ENCODE measurements around the gene IL1RL2.

The IL1RL2 gene

GRCh38 chr2:102186791-102187495, at the start of gene IL1RL2:
TSS of gene IL1RL2 (plus strand) at chr2:102187023. CDS start at chr2:102187868, 845 bp downstream.
- DNase-seq (ENCODE audit: low read depth in 2 of 2), result no peak

DNA sequence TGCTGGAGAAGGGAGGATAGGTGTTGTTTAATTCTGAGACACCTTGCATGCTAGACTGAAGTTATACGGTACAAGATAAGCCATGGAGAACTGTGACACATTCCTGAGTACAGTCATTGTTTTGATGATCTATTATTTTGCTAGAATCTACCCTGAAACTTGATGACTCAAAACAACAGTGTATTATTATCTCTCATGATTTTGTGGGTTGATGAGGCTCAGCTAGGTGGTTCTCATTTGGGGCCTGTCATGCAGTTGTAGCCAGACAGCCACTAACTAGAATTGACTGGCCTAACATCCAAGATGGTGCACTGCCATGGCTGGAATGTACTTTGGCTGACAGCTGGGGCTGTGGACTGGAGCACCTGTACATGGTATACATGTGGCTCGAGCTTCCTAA, 49.7 kb upstream of the IL1RL2 start:
- DNase-seq (ENCODE audit: low read depth in 2 of 2), result no peak

DNA sequence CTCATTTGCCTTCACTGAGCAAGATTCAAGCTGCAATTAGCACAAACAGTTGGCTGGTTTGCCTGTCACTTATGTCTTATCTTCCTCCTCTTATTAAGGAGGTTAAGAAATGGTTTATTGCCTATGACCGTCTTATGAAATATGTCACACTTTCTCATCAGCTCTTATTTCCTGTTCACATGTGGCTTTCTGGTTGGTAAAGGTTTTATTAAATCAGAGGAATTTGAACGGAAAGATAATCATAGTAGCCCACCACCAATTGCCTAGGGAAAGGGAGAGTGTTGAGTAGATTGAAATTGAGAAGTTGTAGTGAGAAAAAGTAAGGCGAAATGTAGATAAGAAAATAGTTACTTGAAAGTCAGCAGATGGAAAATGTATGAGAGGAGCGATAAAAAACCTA, 48.5 kb upstream of the IL1RL2 start:
- DNase-seq (ENCODE audit: low read depth in 2 of 2), result no peak

DNA sequence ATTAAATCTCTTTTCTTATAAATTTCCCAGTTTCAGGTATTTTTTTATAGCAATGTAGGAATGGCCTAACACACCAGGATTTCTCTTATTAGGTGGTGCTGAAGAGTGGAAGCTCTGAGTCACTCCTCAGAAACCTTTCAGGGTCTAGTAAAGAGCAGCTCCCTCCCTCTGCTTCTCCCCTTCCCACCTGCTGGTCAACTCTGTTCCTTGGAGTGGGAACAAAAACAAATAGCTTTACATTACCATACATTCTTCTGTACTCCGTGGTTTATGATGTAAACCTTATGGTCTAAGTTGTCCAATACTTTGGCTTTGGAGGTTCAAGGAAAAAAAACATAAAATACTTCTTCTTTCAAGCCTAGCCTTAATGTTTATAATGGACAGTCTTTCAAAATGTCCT, 47.0 kb upstream of the IL1RL2 start:
- no peak for DNase-seq (ENCODE audit: low read depth in 2 of 2)

- DNase-seq (ENCODE audit: low read depth in 2 of 2), result no peak
These were observed 46.4 kb upstream of the IL1RL2 start for GRCh38 chr2:102140377-102140776.

DNA sequence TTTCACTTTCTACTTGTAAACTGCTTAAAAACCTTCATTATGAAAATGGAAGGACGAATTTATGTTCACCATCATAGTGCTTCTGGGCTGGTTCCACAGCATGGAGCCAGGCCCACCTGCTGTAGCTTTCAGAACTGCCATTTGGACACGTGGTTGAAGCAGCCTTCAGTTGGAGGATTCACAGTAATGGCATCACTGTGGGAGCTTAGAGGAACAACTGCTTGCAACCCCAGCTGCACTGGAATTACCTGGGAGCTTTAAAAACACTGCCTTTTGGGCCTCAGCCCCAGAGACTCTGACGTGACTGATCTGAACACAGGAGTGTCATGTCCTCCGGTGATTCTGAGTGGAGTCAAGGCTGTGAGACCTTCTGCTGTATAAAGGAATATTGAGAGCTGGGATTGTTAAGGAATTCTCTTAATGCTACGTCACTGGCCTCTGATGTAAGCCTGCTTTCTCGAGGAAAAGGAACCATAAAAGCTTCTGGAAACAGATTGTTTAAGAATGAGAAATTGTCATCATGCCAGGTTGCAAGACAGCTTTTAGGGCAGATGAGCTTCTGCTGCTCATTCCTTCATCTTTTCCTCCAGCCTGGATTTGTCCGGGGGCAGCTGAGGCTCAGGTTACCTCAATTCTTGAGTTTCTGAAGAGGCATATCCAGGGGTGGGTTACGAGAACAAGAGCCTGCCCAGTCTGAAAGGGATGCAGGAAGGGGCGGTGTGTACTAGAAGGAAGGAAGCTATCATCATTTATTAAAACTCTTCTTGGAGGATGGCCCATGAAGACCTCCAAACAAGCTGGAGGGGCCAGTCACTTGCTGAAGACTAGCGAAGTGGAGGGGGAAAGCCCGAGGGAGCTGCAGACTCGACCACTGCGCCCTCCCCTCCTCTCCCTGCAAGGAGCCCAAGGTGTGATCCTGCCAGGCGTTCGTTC, 45.5 kb upstream of the IL1RL2 start:
- DNase-seq (ENCODE audit: low read depth in 2 of 2), result no peak

DNA sequence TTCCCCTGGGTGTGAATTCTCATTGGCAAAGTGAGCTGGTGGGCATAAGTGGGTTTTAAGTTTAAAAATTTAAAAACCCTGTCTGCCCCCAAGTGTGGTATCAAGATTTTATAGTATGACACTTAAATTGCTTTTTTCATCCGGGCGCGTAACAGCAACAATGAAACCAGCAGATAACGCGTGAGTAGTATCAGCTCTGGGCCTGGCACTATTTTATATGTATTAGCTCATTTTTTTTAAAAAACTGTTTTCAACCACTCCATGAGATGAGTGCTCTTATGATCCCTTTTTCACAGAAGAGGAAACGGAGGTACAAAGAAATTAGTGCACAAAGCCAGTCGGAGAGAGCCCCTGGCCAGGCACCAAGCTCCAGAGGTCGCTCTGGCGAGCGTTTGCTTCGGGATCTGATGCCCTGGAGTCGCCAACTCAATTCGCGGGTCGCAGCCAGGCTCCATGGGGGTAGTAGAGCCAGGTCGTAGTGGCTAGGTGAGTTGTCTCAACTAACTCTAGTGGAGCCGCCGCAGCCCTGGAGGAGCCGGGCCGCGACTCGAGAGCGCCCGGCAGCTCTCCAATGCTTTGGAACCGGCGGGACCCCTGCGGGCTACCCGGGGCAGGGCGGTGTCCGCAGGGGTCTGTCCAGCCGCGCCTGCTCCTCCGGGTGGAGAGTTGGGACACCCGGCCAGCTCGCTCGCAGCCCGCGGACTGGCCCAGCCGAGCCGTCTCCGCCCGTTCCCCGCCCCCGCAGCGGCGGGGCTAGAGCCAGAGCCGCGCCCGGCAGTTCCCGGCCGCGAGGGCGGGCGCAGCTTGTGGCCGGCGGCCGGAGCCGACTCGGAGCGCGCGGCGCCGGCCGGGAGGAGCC, 44.6 kb upstream of the IL1RL2 start, which contains the start of gene IL1R1:
Gene IL1R1, plus strand, starts transcription at position 777 of the 859 bp plus-strand sequence. CDS start 14,979 bp downstream, outside the sequence.
- DNase-seq (ENCODE audit: low read depth in 2 of 2), result no peak

- DNase-seq (ENCODE audit: low read depth in 2 of 2), result no peak
These were observed 43.9 kb upstream of the IL1RL2 start for GRCh38 chr2:102142829-102143449.

DNA sequence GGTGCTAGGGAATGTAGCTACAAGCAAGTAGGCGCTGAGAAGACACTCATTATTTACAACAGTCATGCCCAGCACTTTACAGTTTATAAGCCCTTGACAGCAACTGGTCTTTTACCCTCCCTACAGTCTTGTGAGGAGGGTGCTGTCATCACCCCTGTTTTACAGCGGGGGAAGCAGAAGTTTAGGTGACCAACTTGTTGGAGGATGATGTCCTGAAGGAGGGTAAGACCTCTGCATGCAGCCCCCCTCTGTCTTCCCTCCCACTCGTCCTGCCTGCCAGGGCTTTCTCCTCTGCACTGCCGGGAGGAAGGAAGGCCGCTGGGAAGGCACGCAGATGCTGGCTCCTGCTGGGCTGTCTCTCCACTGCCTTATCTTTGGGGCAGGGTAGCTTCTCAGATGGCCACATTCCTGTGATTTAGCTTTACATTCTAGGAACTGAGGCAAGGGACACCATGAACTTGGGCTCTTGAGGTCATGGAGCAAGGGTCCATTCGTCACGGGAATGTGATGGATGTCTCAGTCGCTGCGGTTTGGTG, 43.3 kb upstream of the IL1RL2 start:
- no peak for DNase-seq (ENCODE audit: low read depth in 2 of 2)

DNA sequence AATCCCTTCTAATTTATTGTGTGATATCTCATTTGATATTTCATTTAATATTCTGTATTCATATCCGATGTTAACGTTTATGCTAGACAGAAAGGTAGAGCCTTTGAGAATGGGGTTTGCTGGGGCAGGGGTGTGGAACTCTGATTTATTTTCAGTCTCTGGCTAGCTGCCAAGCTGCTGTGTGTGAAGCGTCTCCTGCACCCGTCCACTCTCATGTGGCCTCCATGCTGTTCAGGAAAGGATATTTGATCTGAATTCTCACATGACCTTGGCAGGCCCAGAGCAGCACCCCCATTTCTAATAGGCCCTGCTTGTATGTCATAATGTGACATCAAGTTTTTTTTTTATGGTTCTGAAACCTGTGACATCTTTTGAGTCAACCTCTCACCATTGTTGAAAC, 42.7 kb upstream of the IL1RL2 start:
- DNase-seq (ENCODE audit: low read depth in 2 of 2), result no peak

- no peak for DNase-seq (ENCODE audit: low read depth in 2 of 2)
These were observed 41.7 kb upstream of the IL1RL2 start for GRCh38 chr2:102145107-102145506.

GRCh38 chr2:102145934-102146333, 40.9 kb upstream of the IL1RL2 start:
- DNase-seq (ENCODE audit: low read depth in 2 of 2), result no peak

DNA sequence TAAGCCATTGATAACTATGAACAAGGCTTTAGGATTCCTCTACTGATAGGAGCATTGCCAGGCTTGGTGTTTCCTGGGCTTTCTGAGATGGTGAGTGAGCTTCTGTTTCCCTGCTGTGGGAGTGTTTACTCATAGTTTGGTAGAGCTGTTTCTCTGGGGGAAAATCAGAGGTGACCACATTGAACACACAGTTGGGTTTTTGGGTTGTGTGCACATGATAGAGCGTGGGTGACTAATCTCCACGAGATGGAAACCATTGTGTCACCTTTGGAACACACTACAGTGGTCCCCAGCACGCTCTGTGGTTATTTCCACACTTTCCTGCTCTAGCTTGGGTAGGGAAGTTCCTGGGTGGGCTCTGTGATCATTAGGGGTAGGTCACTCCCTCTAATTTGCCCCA, 38.9 kb upstream of the IL1RL2 start:
- peak in 1 of 2 donors; percentile 30 for DNase-seq (ENCODE audit: low read depth in 2 of 2)

- no peak for DNase-seq (ENCODE audit: low read depth in 2 of 2)
These were observed 37.6 kb upstream of the IL1RL2 start for GRCh38 chr2:102149243-102149642.

DNA sequence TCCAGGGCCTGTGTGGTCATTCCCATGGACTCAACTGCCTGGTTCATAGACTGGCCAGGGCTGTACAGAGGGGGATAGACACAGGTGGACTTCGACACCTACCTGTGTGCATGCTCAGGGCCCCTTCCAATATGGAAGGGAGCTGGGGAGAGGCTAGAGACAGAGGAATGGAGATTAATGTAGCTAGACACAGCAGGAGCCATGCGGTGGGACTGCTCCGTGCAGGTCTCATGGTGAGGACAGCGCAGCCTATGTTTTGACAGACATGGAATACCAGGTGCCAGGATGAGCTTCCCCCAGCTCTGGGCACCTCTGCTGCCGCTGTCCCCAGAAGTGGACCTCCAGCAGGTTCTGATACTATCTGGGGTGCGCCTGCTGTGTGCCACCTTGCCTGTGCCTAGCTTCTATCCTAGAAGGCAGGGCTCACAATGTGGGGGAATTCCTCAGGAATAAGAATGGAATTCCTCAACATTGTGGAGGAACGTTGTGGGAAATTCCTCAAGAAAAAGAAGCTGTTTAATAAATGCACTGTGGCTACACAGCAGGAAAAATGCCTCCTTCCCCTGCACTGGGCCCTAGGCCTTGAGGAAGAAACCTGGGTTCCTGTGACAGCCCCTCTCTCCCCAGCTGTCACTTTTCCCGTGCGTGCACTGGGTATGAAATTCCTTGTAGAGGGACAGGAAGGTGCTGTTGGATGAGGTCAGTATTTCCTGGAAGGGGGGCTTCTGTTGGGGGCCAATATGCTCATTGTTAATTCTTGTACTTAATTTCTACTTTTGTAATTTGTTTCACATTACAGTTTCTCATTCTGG, 37.0 kb upstream of the IL1RL2 start:
- DNase-seq (ENCODE audit: low read depth in 2 of 2), result no peak

- no peak for DNase-seq (ENCODE audit: low read depth in 2 of 2)
These were observed 32.5 kb upstream of the IL1RL2 start for GRCh38 chr2:102154364-102154763.

- no peak for DNase-seq (ENCODE audit: low read depth in 2 of 2)
These were observed 31.7 kb upstream of the IL1RL2 start for GRCh38 chr2:102154946-102155702.

GRCh38 chr2:102155703-102156515, 30.9 kb upstream of the IL1RL2 start:
- DNase-seq (ENCODE audit: low read depth in 2 of 2), result no peak

Measured in stimulated activated CD8-positive, alpha-beta memory T cell treated with anti-CD3 and anti-CD28 coated beads, Interleukin-15, amount 100 ng/mL, for 4 hours (primary cell).